Measurements from ENCODE around the gene TAF4.

DNA sequence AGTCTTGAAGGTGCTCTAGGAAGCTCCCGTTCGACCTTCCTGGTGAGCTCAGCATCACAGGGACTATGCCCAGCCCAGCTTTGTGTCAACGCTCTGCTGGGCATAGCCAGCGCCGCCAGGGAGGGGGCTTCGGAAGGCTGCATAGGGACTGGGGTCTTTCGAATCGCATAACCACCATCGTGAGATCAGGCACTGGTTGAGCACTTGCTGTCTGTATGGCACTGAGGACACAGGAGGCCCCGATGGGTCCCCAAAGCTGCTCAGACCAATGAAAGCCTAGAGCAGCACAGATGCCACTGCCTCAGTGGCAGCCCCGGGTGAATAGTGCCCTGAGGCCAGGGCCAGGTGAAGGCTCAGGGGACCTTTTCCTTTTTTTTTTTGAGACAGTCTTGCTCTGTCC is 96.7 kb downstream of the TAF4 start:
- TF ChIP-seq KLF1 (tag by site-specific recombination; IDR thresholded peaks at IDR 0.05) (no peak), KLF9 (tag by site-specific recombination; IDR thresholded peaks at IDR 0.05; ENCODE audit: low read depth) (no peak), ZNF423 (tag by site-specific recombination; IDR thresholded peaks at IDR 0.05) (no peak)
- TF ChIP-seq, protein P1, sequence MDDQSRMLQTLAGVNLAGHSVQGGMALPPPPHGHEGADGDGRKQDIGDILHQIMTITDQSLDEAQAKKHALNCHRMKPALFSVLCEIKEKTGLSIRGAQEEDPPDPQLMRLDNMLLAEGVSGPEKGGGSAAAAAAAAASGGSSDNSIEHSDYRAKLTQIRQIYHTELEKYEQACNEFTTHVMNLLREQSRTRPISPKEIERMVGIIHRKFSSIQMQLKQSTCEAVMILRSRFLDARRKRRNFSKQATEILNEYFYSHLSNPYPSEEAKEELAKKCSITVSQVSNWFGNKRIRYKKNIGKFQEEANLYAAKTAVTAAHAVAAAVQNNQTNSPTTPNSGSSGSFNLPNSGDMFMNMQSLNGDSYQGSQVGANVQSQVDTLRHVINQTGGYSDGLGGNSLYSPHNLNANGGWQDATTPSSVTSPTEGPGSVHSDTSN (CRISPR knock-in tag; IDR thresholded peaks at IDR 0.05): no peak

Data from HEK293 (cell line).